Colon (tissue), 2 donors: Measurements from ENCODE around the gene C9orf43.
"Not testable (repeated sequence)": the region's sequence is repeated elsewhere in the genome, so short reads cannot be mapped to it uniquely, and the experiment has no call there.

ENCODE experiments used
- FAIRE-seq: peaks from 2 replicates; lab custom pipeline; 2012; peaks lifted over from hg19 to GRCh38; lab: Jason Lieb, UNC
- donor health status: control.
- donor health status: control.

The C9orf43 gene

GRCh38 chr9:113417370-113417769 lies 6.8 kb downstream of the C9orf43 start:
- no peak for FAIRE-seq

GRCh38 chr9:113421726-113422125 lies 11.2 kb downstream of the C9orf43 start:
- no peak for FAIRE-seq

DNA sequence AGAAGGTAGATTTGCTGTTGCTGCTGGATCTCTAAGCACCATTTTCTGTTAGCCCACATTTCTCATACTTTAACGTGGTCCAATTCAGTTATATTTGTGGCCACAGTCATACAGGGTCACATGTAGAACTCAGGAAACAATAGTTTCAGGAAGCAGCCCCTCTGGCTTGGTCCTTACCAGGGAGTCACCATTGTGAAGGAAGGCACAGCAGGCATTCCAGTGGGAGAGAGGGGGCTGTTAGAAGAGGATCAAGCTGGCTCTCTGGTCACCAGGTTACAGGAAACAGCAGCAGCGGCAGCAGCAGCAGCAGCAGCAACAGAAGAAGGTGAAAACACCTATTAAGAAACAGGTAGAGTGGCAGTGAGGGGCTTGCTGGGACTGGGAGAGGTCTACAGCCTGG lies 14.5 kb downstream of the C9orf43 start:
- no peak for FAIRE-seq

GRCh38 chr9:113426701-113427100 lies 16.2 kb downstream of the C9orf43 start:
- FAIRE-seq: no peak

DNA sequence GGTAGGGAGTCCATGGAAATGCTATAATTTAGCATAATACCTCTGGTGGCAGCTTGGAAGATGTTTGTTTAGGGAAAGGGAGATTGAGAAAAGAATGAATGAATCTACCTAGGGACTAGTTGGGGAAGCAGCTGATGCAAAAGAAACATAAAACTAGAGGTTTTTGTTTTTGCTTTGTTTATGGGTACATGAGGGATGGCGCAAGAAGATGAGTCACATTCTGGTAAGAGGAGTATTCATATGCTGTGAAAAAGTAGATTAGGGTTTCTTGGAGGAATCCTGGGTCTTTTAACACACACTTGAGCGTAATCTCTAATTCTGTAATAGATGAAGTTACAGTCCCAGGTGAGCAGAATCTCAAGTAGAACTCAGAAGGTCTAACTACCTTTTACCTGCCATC lies 17.1 kb downstream of the C9orf43 start:
- no peak for FAIRE-seq

- no peak for FAIRE-seq
Observed at GRCh38 chr9:113428062-113428615, 17.6 kb downstream of the C9orf43 start.

DNA sequence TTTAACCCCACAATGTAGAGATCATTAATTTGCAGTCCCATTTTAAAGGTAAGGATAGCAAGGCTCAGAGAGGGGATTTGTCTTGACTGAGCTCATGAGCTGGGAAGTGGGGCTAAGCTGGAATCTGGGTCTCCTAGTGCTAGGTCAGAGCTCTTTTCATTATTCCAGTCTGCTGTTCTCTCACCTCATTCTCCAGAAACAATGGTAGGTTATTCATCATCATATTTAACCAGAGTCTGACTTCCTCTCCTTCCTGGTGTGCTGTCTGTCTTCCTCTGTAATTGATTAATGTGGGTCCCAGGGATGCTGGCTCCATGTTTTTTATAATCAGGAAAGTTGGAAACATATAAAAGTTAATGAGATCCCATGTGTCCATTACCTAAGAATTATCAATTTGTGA lies 20.6 kb downstream of the C9orf43 start:
- FAIRE-seq: no peak

DNA sequence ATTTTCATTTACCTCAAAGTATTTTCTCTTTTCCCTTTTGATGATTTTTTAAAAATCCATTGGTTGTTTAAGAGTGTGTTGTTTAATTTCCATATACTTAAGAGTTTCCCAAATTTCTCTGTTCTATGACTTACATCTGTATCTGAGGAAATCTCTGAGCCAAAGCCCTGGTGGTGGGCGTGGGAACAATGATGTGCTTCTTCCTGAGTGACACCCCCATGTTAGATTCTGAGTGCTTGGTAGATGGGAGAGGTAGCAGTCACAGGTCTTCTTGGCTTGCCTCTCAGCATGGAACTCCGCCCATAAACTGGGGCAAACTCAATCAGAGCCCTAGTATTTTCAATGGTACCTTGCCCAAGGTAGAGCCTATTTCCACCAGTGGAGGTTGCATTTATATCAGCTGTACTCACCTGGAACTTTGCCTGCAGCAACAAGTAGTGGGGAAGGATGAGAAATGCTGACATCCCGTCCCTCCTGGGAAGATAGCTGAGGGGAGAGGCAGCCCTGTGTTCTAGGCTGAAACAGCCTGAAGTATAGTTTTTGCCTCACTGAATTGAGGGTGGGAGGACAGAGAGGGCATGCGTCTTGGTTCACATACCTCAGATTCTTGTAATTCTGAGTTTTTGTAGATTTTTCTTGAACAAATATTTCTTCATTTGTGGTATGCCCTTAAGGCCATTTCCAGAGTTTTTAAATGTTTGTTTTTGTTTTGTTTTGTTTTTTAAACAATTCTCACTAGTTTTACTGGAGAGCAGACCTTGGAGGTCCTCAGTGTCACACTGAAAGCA lies 26.4 kb downstream of the C9orf43 start:
- FAIRE-seq: no peak

- FAIRE-seq: not testable (repeated sequence)
Observed at GRCh38 chr9:113437716-113438115, 27.2 kb downstream of the C9orf43 start.

GRCh38 chr9:113444736-113445135 lies 34.2 kb downstream of the C9orf43 start:
- FAIRE-seq: no peak

- FAIRE-seq: peak; percentile 45
Observed at GRCh38 chr9:113446323-113446740, 35.8 kb downstream of the C9orf43 start.

GRCh38 chr9:113449376-113449775 lies 38.8 kb downstream of the C9orf43 start:
- no peak for FAIRE-seq

DNA sequence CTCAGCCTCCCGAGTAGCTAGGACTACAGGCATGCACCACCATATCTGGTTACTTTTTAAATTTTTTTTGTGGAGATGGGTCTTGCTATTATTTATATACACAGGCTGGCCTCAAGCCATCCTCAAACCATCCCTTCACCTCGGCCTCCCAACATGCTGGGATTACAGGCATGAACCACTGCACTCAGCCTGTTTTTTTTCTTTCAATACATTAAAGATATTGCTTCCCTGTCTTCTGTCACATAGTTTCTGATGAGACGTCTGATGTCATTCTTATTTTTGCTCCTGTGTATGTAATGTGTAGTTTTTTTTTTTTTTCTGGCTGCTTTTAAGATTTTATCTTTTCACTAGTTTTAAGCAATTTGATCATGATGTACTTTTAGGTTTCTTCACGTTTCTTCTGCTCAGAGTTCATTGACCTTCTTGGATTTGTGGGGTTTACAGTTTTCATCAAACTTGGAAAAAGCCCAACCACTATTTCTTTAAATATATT lies 41.6 kb downstream of the C9orf43 start:
- no peak for FAIRE-seq

- no peak for FAIRE-seq
Observed at GRCh38 chr9:113454914-113455761, 44.6 kb downstream of the C9orf43 start.

- FAIRE-seq: no peak
Observed at GRCh38 chr9:113456235-113456634, 45.7 kb downstream of the C9orf43 start.

DNA sequence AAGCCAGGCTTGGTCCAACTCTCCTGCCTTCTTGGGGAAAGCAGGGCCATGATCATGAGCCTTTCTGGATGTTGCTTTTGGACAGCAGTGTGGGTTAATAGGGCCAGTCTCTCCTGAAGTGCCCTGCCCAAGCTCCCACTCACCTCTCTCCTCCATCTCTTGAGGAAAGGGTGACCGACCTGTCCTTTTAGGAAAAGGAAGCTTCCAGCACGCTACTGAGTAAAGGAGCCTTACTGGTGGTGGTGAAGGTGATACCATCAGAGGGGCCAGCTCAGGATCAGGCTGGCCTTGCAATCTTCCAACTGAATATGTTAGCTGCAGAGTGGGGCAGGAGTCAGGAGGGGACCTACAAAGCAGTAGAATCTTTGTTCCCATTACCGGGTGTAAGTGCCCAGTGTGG lies 50.7 kb downstream of the C9orf43 start:
- no peak for FAIRE-seq

GRCh38 chr9:113461943-113462342 lies 51.4 kb downstream of the C9orf43 start:
- FAIRE-seq: no peak

- no peak for FAIRE-seq
Observed at GRCh38 chr9:113462781-113463286, 52.3 kb downstream of the C9orf43 start.

GRCh38 chr9:113463418-113464285 lies 53.1 kb downstream of the C9orf43 start, which contains the start of gene RGS3:
Gene RGS3 (plus strand): TSS chr9:113463727. CDS start chr9:113463803, 76 bp downstream.
- FAIRE-seq: no peak

DNA sequence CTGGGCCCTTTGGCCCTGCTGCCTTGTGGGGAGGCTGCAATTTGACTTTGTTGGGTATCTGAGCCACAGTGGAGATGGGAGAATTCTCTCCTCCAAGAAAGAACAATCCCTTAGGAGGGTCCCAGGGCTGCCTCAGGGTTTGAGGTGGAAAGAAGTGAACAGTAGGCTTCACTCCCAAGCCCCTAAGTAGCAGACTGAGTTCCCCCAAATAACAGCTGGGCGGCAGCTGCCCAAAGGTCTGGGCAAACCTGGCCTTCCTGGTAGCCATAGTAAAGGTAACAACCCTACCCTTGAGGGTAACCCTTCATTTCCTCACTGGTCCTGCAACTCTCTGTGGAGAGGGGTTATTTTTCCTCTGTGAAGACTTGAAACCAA lies 53.7 kb downstream of the C9orf43 start:
- FAIRE-seq: no peak

DNA sequence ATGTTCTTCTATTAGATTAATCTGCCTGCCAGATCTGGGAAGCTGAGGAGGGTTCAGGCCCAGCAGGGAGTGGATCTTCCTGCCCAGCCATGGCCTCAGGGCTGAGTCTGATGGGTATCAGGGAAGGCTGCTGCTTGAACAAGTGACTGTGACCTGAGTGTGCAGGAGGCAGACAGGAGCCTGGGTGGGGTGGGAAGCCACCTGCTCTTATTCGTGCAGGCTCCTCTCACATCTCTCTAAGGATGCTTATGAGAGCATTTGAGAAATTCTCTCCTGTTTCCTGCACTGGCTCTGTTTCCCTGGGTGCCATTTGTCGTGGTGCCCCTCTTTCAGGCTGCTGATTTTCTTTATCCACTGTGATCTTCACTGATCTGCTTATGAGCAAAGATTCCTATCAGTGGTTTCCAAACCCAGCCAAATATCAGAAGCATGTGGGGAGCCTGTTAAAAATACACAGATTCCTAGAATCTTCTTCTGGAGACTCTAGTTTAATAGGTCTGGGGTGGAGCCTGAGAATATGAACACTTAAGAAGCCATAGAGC lies 55.1 kb downstream of the C9orf43 start:
- FAIRE-seq: no peak
